OCI-LY3 (cell line): ENCODE data around the gene GMPR.

ENCODE experiments used
- CTCF ChIP-seq: fragments of 200-600, 300-600 bp; sonication (generic); IDR thresholded peaks from 2 replicates; pipeline ENCODE4 v1.5.1; 2014; ENCODE audit warnings: antibody characterized with exemption, low read length, low read depth
- EZH2phosphoT487 ChIP-seq: fragments of 200-600 bp; shearing (Covaris generic); IDR thresholded peaks from 2 replicates; pipeline ENCODE4 v1.6.1; 2018; ENCODE audit warnings: antibody characterized with exemption, mixed run types, low read depth

- no peak for TF ChIP-seq CTCF
- no peak for TF ChIP-seq EZH2phosphoT487
Observed at GRCh38 chr6:16295060-16295459, 56.7 kb downstream of the GMPR start.
